DOHH2 (cell line): ENCODE measurements around the gene MED27.

ENCODE experiments used
- EZH2phosphoT487 ChIP-seq: fragments of 200-600 bp; sonication (generic); IDR thresholded peaks from 2 replicates; pipeline ENCODE4 v1.6.1; 2017; ENCODE audit warnings: borderline replicate concordance, mild to moderate bottlenecking, antibody characterized with exemption, low read length, moderate library complexity, mixed read lengths
- TF ChIP-seq, protein P1 (sequence below): fragments of 200-600 bp; sonication (generic); IDR thresholded peaks from one replicate; pipeline ENCODE4 v1.5.1; 2014; ENCODE audit warnings: antibody characterized with exemption, mild to moderate bottlenecking, low read depth, low read length; ENCODE audit not compliant: poor library complexity, severe bottlenecking

DNA sequence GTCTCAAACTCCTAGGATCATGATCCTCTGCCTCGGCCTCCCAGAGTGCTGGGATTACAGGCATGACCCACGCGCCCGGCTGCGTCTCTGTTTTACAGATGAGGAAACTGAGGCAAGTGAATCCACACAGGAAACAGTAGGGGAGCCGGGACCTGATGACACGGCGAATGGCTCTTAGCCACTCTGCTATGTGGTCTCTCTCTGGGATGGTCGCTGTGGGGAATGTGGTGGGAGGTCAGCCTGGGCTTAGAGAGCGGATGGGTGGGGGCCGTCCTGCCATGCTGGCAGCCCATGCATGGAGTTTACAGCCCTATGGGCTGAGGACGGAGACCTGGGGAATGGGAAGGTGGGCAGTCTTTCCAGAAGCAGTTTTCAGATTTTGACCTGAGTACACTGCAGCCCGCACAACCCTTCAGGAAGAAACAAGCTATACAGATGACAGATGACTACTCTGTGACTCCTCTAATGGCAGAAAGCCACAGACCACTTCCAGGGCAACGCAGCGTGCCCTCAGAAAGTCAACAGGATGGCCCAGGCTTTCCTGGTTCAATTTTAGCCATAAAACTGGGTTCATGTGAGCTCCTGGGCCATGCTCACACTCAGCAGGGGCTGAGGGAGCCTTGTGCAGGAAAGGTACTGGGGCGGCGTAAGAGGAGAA is 203.7 kb downstream of the MED27 start:
- no peak for TF ChIP-seq EZH2phosphoT487
- TF ChIP-seq, protein P1, sequence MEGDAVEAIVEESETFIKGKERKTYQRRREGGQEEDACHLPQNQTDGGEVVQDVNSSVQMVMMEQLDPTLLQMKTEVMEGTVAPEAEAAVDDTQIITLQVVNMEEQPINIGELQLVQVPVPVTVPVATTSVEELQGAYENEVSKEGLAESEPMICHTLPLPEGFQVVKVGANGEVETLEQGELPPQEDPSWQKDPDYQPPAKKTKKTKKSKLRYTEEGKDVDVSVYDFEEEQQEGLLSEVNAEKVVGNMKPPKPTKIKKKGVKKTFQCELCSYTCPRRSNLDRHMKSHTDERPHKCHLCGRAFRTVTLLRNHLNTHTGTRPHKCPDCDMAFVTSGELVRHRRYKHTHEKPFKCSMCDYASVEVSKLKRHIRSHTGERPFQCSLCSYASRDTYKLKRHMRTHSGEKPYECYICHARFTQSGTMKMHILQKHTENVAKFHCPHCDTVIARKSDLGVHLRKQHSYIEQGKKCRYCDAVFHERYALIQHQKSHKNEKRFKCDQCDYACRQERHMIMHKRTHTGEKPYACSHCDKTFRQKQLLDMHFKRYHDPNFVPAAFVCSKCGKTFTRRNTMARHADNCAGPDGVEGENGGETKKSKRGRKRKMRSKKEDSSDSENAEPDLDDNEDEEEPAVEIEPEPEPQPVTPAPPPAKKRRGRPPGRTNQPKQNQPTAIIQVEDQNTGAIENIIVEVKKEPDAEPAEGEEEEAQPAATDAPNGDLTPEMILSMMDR, result no peak
